ENCODE results near the gene NDRG3.
"Not testable (repeated sequence)": the region's sequence is repeated elsewhere in the genome, so short reads cannot be mapped to it uniquely, and the experiment has no call there.

Gene NDRG3

DNA sequence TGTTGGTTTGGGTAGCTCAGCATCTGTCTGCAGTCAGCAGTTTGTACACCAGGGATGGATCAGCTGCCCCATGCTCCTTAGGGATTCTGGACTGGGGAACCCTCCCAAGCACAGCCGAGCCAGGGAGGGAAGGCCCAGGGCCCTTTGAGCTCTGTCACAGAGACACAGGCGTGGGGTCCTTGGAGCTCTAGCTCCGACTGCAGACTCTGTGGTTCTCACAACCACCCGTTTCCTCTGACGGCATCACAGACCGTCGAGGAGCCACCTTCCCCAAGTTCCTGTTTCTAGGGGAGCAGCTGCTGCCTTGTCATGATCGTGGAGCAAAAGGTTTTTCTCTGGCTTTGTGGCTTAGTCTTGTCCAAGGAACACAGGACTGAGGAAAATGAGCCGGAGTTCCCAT is 99.9 kb downstream of the NDRG3 start, which contains the start of gene SLA2:
TSS of gene SLA2 (minus strand) at position 199 of the 400 bp plus-strand sequence. CDS start 4,861 bp downstream, outside the sequence.
- no peak within 1 kb of the TSS for H3K4me3 ChIP-seq (ENCODE audit: low read depth, low read length)
- TF ChIP-seq, protein P1, sequence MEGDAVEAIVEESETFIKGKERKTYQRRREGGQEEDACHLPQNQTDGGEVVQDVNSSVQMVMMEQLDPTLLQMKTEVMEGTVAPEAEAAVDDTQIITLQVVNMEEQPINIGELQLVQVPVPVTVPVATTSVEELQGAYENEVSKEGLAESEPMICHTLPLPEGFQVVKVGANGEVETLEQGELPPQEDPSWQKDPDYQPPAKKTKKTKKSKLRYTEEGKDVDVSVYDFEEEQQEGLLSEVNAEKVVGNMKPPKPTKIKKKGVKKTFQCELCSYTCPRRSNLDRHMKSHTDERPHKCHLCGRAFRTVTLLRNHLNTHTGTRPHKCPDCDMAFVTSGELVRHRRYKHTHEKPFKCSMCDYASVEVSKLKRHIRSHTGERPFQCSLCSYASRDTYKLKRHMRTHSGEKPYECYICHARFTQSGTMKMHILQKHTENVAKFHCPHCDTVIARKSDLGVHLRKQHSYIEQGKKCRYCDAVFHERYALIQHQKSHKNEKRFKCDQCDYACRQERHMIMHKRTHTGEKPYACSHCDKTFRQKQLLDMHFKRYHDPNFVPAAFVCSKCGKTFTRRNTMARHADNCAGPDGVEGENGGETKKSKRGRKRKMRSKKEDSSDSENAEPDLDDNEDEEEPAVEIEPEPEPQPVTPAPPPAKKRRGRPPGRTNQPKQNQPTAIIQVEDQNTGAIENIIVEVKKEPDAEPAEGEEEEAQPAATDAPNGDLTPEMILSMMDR (IDR thresholded peaks at IDR 0.05; ENCODE audit: low read depth, low read length) = no peak

DNA sequence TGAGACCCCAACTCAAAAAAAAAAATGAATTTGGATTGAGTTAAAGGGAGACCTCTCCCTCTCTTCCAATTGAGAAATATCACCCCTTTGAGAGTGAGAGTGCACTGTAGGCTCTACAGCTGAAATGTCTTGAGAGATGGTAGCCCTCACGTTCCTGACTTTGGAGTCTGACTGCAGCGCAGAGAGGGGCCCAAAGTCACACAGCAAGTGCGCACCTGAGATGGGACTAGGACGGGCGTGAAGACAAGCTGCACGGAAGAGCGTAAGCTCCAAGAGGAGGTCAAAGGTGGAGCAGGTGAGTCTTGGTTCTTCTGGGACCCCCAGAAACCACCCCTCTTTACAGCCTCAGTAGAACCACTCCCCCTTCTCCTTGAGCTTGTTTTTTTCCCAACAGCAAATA is 100.5 kb downstream of the NDRG3 start:
- TF ChIP-seq, protein P1 (IDR thresholded peaks at IDR 0.05; ENCODE audit: low read depth, low read length) = no peak
- H3K4me3 ChIP-seq (ENCODE audit: low read depth, low read length) = no peak overlapping the region

DNA sequence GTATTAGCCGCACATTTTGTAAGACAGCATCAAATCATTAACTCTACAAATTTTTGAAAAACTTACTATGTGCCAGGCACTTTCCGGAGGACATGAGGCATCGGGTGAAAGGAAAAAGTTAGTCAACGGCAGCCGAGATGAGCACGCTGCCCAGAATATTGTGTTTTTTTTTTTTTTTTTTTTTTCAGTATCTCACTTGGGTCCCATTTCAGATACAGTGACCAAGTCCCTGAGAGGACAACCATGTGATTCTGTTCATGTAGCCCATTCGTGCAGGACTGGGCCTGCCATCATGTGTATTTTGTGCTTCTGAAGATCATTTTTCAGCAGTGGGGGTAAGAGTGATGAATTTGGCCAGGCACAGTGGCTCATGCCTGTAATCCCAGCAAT is 101.2 kb downstream of the NDRG3 start:
- H3K4me3 ChIP-seq (ENCODE audit: low read depth, low read length) = no peak overlapping the region
- TF ChIP-seq, protein P1 (IDR thresholded peaks at IDR 0.05; ENCODE audit: low read depth, low read length) = no peak

DNA sequence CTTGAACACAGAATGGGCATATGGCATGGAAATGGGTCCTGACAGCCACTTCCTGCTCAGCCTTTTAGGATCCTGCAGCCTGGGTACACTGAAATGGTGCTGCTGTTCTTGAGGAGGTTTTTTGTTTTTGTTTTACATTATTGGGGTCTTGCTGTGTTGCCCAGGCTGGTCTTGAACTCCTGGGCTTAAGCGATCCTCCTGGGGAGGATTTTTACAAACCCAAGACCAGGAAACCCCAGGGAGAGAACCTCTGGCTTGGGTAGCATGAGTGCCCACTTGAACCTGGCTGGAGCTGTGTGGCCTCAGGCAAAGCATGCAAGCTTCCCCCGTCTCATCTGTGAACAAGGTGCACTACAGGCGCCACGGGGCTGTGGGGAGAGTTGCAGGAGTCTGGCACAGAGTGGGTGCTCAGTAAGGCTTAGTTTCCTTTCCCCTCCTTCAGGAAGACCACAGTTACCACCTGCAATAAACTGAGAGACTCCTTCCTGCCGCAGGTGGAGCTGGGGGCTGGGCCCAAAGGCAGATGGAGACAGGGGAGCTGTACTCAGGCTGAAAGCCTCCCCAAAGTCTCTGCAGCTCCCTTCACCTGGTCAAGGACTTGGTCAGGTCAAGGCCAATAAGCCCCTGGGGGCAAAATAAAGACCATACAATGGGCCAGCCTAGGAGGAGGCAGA is 101.7 kb downstream of the NDRG3 start:
- H3K4me3 ChIP-seq (ENCODE audit: low read depth, low read length) = no peak overlapping the region
- TF ChIP-seq, protein P1 (IDR thresholded peaks at IDR 0.05; ENCODE audit: low read depth, low read length) = no peak

DNA sequence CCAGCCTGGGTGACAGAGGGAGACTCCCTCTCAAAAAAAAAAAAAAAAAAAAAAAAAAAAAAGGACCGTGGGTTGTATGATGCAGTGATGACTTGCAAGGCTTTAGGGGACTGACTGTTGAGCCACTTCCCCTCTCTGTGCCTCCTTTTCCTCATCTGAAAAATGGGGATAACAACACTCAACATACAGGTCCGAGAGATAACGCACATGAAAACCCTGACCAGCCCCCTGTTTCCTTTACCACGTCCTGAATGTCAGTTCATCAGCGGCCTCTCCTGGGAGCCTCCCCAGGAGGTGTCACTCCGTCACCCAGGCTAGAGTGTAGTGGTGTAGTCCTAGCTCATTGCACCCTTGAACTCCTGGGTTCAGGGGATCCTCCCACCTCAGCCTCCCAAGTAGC is 103.8 kb downstream of the NDRG3 start:
- TF ChIP-seq, protein P1 (IDR thresholded peaks at IDR 0.05; ENCODE audit: low read depth, low read length) = no peak
- H3K4me3 ChIP-seq (ENCODE audit: low read depth, low read length) = no peak overlapping the region

DNA sequence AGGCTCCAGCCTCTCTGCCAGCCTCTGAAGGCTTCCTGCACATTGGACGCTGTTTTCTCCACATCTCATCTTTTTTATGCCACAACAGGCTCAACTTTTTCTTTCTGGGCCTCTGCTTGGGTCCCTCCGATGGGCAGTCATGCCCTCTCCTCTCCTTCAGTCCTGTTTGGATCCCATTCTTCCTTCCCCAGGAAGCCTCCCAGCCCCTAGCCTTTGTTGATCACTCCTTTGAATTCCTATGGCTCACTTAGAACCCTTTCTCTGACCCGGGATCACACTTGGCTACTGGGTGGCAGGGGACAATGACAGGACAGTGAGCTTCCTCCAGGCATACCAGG is 104.4 kb downstream of the NDRG3 start:
- TF ChIP-seq, protein P1 (IDR thresholded peaks at IDR 0.05; ENCODE audit: low read depth, low read length) = no peak
- H3K4me3 ChIP-seq (ENCODE audit: low read depth, low read length) = no peak overlapping the region

DNA sequence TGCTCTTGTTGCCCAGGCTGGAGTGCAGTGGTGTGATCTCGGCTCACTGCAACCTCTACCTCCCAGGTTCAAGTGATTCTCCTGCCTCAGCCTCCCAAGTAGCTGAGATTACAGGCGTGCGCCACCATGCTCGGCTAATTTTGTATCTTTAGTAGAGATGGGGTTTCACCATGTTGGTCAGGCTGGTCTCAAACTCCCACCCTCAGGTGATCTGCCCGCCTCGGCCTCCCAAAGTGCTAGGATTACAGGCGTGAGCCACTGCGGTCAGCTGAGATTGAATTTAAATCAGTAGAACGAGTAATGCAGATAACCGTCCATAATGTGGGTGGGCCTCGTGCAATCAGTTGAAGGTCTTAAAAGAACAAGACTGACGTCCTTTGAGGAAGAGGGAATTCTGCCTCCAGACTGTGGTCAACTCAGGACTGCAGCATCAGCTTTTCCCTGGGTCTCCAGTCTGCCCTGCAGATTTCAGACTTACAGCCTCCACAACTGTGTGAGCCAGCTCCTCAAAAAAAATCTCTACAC is 107.0 kb downstream of the NDRG3 start:
- not testable (repeated sequence) for H3K4me3 ChIP-seq (ENCODE audit: low read depth, low read length)

DNA sequence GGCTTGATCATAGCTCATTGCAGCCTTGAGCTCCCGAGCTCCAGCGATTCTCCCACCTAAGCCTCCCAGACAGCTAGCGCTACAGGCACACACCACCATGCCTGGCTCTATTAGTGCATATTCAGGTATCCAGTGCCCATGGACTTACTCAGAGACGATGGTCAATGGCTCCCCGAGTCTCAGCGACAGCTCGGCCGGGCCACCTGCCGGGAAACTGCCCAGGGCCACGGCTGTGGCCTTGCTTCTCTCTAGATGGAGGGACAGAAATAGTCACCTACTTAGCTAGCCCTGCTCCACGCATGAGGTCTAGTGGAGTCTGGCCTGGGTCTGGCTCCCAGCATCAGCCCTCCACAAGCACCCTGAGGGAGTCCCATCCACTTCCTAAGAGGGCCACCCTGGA is 111.5 kb downstream of the NDRG3 start:
- TF ChIP-seq, protein P1 (IDR thresholded peaks at IDR 0.05; ENCODE audit: low read depth, low read length) = no peak
- no peak overlapping the region for H3K4me3 ChIP-seq (ENCODE audit: low read depth, low read length)
